Right atrium auricular region (tissue), 2 donors: Measurements from ENCODE around the gene PTPN14. TPM values are rescaled to one million over a fixed set of nuclear protein-coding genes. Genes with fewer than 3 reads are reported as not detected.

Source experiments
- DNase-seq: peaks from one replicate; pipeline ENCODE4 v3.0.0-alpha.2; 2019; ENCODE audit warnings: low spot score
- H3K27ac ChIP-seq, 2 donors: fragments of 200-600 bp; sonication (generic); 1 replicate in 1 of 2; 2 replicates in 1 of 2; pipeline ENCODE4 v1.5.1; 2016 to 2019
- H3K27me3 ChIP-seq, 2 donors: fragments of 200-600 bp; sonication (generic); one replicate each; pipeline versions ENCODE4 v1.5.1 to v1.6.0; 2017 to 2019
- H3K36me3 ChIP-seq: fragments of 200-600 bp; sonication (generic); one replicate; pipeline ENCODE4 v1.5.1; 2016
- H3K4me1 ChIP-seq, 2 donors: fragments of 200-600 bp; sonication (generic); one replicate each; pipeline versions ENCODE4 v1.5.1 to v1.6.0; 2017 to 2019
- H3K4me3 ChIP-seq, 2 donors: fragments of 200-600 bp; sonication (generic); 1 replicate in 1 of 2; 2 replicates in 1 of 2; pipeline ENCODE4 v1.5.1; 2017 to 2019; ENCODE audit warnings: mild to moderate bottlenecking in 1 of 2, moderate library complexity in 1 of 2
- H3K9me3 ChIP-seq, 2 donors: fragments of 200-600 bp; sonication (generic); one replicate each; pipeline ENCODE4 v1.5.1; 2019
- CTCF ChIP-seq, 2 donors: fragments of 200-600 bp; sonication (generic); IDR thresholded peaks; one replicate each; pipeline ENCODE4 v1.5.1; 2019; ENCODE audit warnings: antibody characterized with exemption in 2 of 2
- total RNA-seq, 2 donors: library from RNA; depleted of rRNA; stranded (reverse); fragments of >200 nt; gene quantifications; one replicate each; pipeline ENCODE4 v1.1.0, GENCODE V29; 2016

Gene PTPN14
- total RNA-seq, 2 donors from 2014 or later = 8.4 to 27.2 TPM

GRCh38 chr1:214467078-214467585 is 84.3 kb downstream of the PTPN14 start:
- Histone ChIP-seq H3K4me3 (no peak overlapping the region), H3K9me3 (no peaks in the 10 kb centered on the region), H3K27ac (no peak overlapping the region), H3K36me3 (no peaks in the 10 kb centered on the region), H3K4me1 (no peaks in the 10 kb centered on the region), H3K27me3 (no peaks in the 10 kb centered on the region)
- DNase-seq = no peak
- TF ChIP-seq CTCF (IDR thresholded peaks at IDR 0.05) = no peak

GRCh38 chr1:214466403-214467077 is 84.9 kb downstream of the PTPN14 start:
- TF ChIP-seq CTCF (IDR thresholded peaks at IDR 0.05) = no peak
- Histone ChIP-seq H3K27ac (no peak overlapping the region), H3K4me1 (no peaks in the 10 kb centered on the region), H3K36me3 (no peaks in the 10 kb centered on the region), H3K9me3 (no peaks in the 10 kb centered on the region), H3K27me3 (no peaks in the 10 kb centered on the region), H3K4me3 (no peak overlapping the region)
- no peak for DNase-seq

- H3K27me3 ChIP-seq = no peaks in the 10 kb centered on the region
- no peak for TF ChIP-seq CTCF (IDR thresholded peaks at IDR 0.05)
- no peaks in the 10 kb centered on the region for H3K9me3 ChIP-seq
- H3K27ac ChIP-seq = no peak overlapping the region
- no peaks in the 10 kb centered on the region for H3K36me3 ChIP-seq
- H3K4me3 ChIP-seq = no peak overlapping the region
- DNase-seq = no peak
- H3K4me1 ChIP-seq = no peaks in the 10 kb centered on the region
Measured at GRCh38 chr1:214464445-214465287, 86.7 kb downstream of the PTPN14 start.

- no peak for TF ChIP-seq CTCF (IDR thresholded peaks at IDR 0.05)
- Histone ChIP-seq H3K36me3 (no peaks in the 10 kb centered on the region), H3K27me3 (no peaks in the 10 kb centered on the region), H3K27ac (no peak overlapping the region), H3K4me1 (no peaks in the 10 kb centered on the region), H3K9me3 (no peaks in the 10 kb centered on the region), H3K4me3 (no peak overlapping the region)
- DNase-seq = no peak
Measured at GRCh38 chr1:214463596-214463995, 87.8 kb downstream of the PTPN14 start.

GRCh38 chr1:214462882-214463281 is 88.5 kb downstream of the PTPN14 start:
- no peak for DNase-seq
- Histone ChIP-seq H3K36me3 (no peaks in the 10 kb centered on the region), H3K27ac (no peak overlapping the region), H3K9me3 (no peaks in the 10 kb centered on the region), H3K27me3 (no peaks in the 10 kb centered on the region), H3K4me3 (no peak overlapping the region), H3K4me1 (no peaks in the 10 kb centered on the region)
- TF ChIP-seq CTCF (IDR thresholded peaks at IDR 0.05) = no peak
